ENCODE results near the gene DCLK2. TPM values are rescaled to one million over a fixed set of nuclear protein-coding genes. Genes with fewer than 3 reads are reported as not detected.

The DCLK2 gene
- total and polyA plus RNA-seq, 2 of the 4 experiments (the other 2 are of a cell fraction): 11.3 to 15.5 TPM

GRCh38 chr4:150268444-150268843, 190.2 kb downstream of the DCLK2 start:
- Histone ChIP-seq H3K9me3 (ENCODE audit: control insufficient read depth, insufficient read depth, low read length) (no peaks in the 10 kb centered on the region), H2BK5ac (ENCODE audit: low read depth, low read length, poor library complexity, severe bottlenecking) (no peak overlapping the region), H2BK120ac (ENCODE audit: low read depth, low read length) (no peak overlapping the region), H3K14ac (replicated peaks; ENCODE audit: low read depth, low read length) (no peak overlapping the region), H3K4me1 (ENCODE audit: control insufficient read depth, insufficient read depth, low read length) (peaks cover 2% of the 10 kb centered on the region; the same call in 1 of the 2 replicates), H3K27me3 (ENCODE audit: control insufficient read depth, insufficient read depth, low read length) (no peaks in the 10 kb centered on the region), H2AK9ac (replicated peaks; ENCODE audit: low read depth, low read length, poor library complexity) (no peak overlapping the region), H4K20me1 (ENCODE audit: insufficient read depth, low read length) (no peaks in the 10 kb centered on the region), H3K4me3 (ENCODE audit: insufficient read depth, low read depth, low read length) (no peak overlapping the region), H2BK15ac (ENCODE audit: low read depth, low read length) (no peak overlapping the region), H3K4me2 (ENCODE audit: low read depth, low read length) (no peak overlapping the region), H3K27ac (ENCODE audit: insufficient read depth, low read length) (no peak overlapping the region), H3K79me1 (ENCODE audit: low read depth in 1 of 2, low read length in 2 of 2) (no peaks in the 10 kb centered on the region), H3K18ac (ENCODE audit: low read depth, low read length) (no peak overlapping the region), H3K36me3 (ENCODE audit: control insufficient read depth, insufficient read depth, low read length) (peaks cover 8% of the 10 kb centered on the region), H3K4ac (ENCODE audit: low read depth, low read length) (no peak overlapping the region), H2AFZ (replicated peaks; ENCODE audit: low read length, poor library complexity) (no peak overlapping the region), H3K9me1 (ENCODE audit: insufficient read depth, low read length) (no peaks in the 10 kb centered on the region), H3K23ac (ENCODE audit: low read depth, low read length) (no peak overlapping the region), H2AK5ac (ENCODE audit: low read depth, low read length) (no peak overlapping the region), H2BK20ac (ENCODE audit: low read depth, low read length) (no peak overlapping the region), H3K56ac (ENCODE audit: extremely low read depth, insufficient read depth, low read length) (no peak overlapping the region), H4K5ac (ENCODE audit: low read depth, low read length) (no peak overlapping the region), H4K91ac (ENCODE audit: insufficient read depth, low read depth, low read length) (no peak overlapping the region), H4K8ac (ENCODE audit: low read depth in 2 of 2, low read length in 2 of 2) (no peak overlapping the region), H3K9ac (ENCODE audit: low read depth, low read length) (no peak overlapping the region)
- peak; percentile 32; the same call in 1 of the 2 replicates for ATAC-seq (ENCODE audit: low read depth)
- DNase-seq: peak; percentile 25
- ChIA-PET CTCF (no interaction called here), POLR2A (ENCODE audit: unreplicated experiment) (no interaction called here)
- intact Hi-C loops (cut with micrococcal nuclease) (no loop called here), in situ Hi-C loops (cut with MboI; ENCODE audit: low sequenced_read_pairs) (no loop called here), dilution Hi-C loops (cut with HindIII; ENCODE audit: low sequenced_read_pairs, unreplicated experiment) (no loop called here)
- no CpG with 5 or more reads among the region's 1 CpG for WGBS, 2 experiments (ENCODE audit: extremely low coverage in 2 of 2, insufficient read length in 1 of 2)
- TF ChIP-seq FOS (IDR thresholded peaks at IDR 0.05; ENCODE audit: low read depth, low read length) (peak; percentile 43; the same call in 1 of the 2 replicates), SMC3 (IDR thresholded peaks at IDR 0.05; ENCODE audit: low read depth, low read length) (no peak)
- no TSS peak for BruUV-seq (replicated peaks)

Data from IMR-90 (cell line).